HG02610 (cell line): ENCODE data around the gene KRABD2.
"Not testable (repeated sequence)": the region's sequence is repeated elsewhere in the genome, so short reads cannot be mapped to it uniquely, and the experiment has no call there.

Experiments
- ATAC-seq: cut with Tn5 transposase; IDR thresholded peaks from one replicate; pipeline ENCODE4 v1.9.1; 2021; ENCODE audit warnings: mild to moderate bottlenecking, moderate library complexity; ENCODE audit not compliant: unreplicated experiment

KRABD2 gene

GRCh38 chr17:8365143-8365542 lies 11.4 kb downstream of the KRABD2 start:
- ATAC-seq, result no peak

- ATAC-seq, result no peak
Measured at GRCh38 chr17:8362651-8363332, 13.7 kb downstream of the KRABD2 start.

GRCh38 chr17:8360751-8361150 lies 15.8 kb downstream of the KRABD2 start:
- ATAC-seq, result no peak

- ATAC-seq, result no peak
Measured at GRCh38 chr17:8360260-8360659, 16.2 kb downstream of the KRABD2 start.

GRCh38 chr17:8359769-8360168 lies 16.7 kb downstream of the KRABD2 start:
- no peak for ATAC-seq

- ATAC-seq, result no peak
Measured at GRCh38 chr17:8357910-8358309, 18.6 kb downstream of the KRABD2 start.

- ATAC-seq, result no peak
Measured at GRCh38 chr17:8354236-8354635, 22.3 kb downstream of the KRABD2 start.

- ATAC-seq, result no peak
Measured at GRCh38 chr17:8353736-8354135, 22.8 kb downstream of the KRABD2 start.

- ATAC-seq, result no peak
Measured at GRCh38 chr17:8350339-8350738, 26.2 kb downstream of the KRABD2 start.

- ATAC-seq, result not testable (repeated sequence)
Measured at GRCh38 chr17:8347001-8347400, 29.5 kb downstream of the KRABD2 start.

GRCh38 chr17:8345951-8346665 lies 30.4 kb downstream of the KRABD2 start:
- no peak for ATAC-seq

- ATAC-seq, result no peak
Measured at GRCh38 chr17:8345052-8345690, 31.3 kb downstream of the KRABD2 start.

- no peak for ATAC-seq
Measured at GRCh38 chr17:8341456-8341855, 35.0 kb downstream of the KRABD2 start.

- no peak for ATAC-seq
Measured at GRCh38 chr17:8339540-8339939, 37.0 kb downstream of the KRABD2 start, which contains the start of gene ODF4. TSS of gene ODF4 (plus strand) at chr17:8339840. CDS start at chr17:8340052, 212 bp downstream.

GRCh38 chr17:8338753-8339140 lies 37.8 kb downstream of the KRABD2 start:
- ATAC-seq, result no peak

- ATAC-seq, result no peak
Measured at GRCh38 chr17:8337802-8338752, 38.4 kb downstream of the KRABD2 start.

- ATAC-seq, result no peak
Measured at GRCh38 chr17:8333281-8333680, 43.2 kb downstream of the KRABD2 start.

GRCh38 chr17:8332688-8333087 lies 43.8 kb downstream of the KRABD2 start:
- no peak for ATAC-seq

GRCh38 chr17:8332128-8332527 lies 44.4 kb downstream of the KRABD2 start:
- ATAC-seq, result no peak

- no peak for ATAC-seq
Measured at GRCh38 chr17:8327303-8327649, 49.2 kb downstream of the KRABD2 start.
